Erythroblast (primary cell): Measurements from ENCODE around the gene DAB2IP.

Source experiments
- DNase-seq, 2 experiments: peaks; one replicate each; lab custom pipeline; 2025; lab: John Stamatoyannopoulos, UW
- GATA1 ChIP-seq: IDR thresholded peaks from 2 replicates; pipeline ENCODE4 v1.6.1; 2011; ENCODE audit warnings: low read depth, mild to moderate bottlenecking, control low read depth, low read length, moderate library complexity
- POLR2A ChIP-seq: IDR thresholded peaks from 2 replicates; pipeline ENCODE4 v1.6.1; 2011; ENCODE audit warnings: mild to moderate bottlenecking, low read length

Gene DAB2IP

GRCh38 chr9:121797081-121797480 lies 145.6 kb downstream of the DAB2IP start:
- DNase-seq = no peak
- TF ChIP-seq GATA1 (no peak), POLR2A (no peak)

- DNase-seq = no peak
- TF ChIP-seq POLR2A (no peak), GATA1 (no peak)
Observed at GRCh38 chr9:121798941-121799340, 147.5 kb downstream of the DAB2IP start.

GRCh38 chr9:121800376-121800775 lies 148.9 kb downstream of the DAB2IP start:
- no peak for DNase-seq
- no peak for TF ChIP-seq GATA1
- no peak for TF ChIP-seq POLR2A

GRCh38 chr9:121801579-121801978 lies 150.1 kb downstream of the DAB2IP start:
- TF ChIP-seq POLR2A (no peak), GATA1 (no peak)
- no peak for DNase-seq

- DNase-seq = no peak
- TF ChIP-seq POLR2A = no peak
- no peak for TF ChIP-seq GATA1
Observed at GRCh38 chr9:121802753-121803152, 151.3 kb downstream of the DAB2IP start.

GRCh38 chr9:121807069-121807822 lies 155.8 kb downstream of the DAB2IP start:
- no peak for TF ChIP-seq POLR2A
- no peak for TF ChIP-seq GATA1
- DNase-seq = no peak

- TF ChIP-seq POLR2A (no peak), GATA1 (no peak)
- DNase-seq = no peak
Observed at GRCh38 chr9:121807823-121808278, 156.4 kb downstream of the DAB2IP start.

GRCh38 chr9:121808781-121809180 lies 157.3 kb downstream of the DAB2IP start:
- TF ChIP-seq GATA1 = no peak
- TF ChIP-seq POLR2A = no peak
- DNase-seq = no peak

- no peak for TF ChIP-seq GATA1
- TF ChIP-seq POLR2A = no peak
- DNase-seq = no peak
Observed at GRCh38 chr9:121809356-121810050, 158.1 kb downstream of the DAB2IP start.

GRCh38 chr9:121810489-121810888 lies 159.1 kb downstream of the DAB2IP start:
- no peak for DNase-seq
- TF ChIP-seq GATA1 (no peak), POLR2A (no peak)

- no peak for TF ChIP-seq GATA1
- no peak for TF ChIP-seq POLR2A
- no peak for DNase-seq
Observed at GRCh38 chr9:121811140-121811539, 159.7 kb downstream of the DAB2IP start.

- TF ChIP-seq POLR2A = no peak
- no peak for TF ChIP-seq GATA1
- DNase-seq = no peak
Observed at GRCh38 chr9:121811751-121812150, 160.3 kb downstream of the DAB2IP start.

- no peak for DNase-seq
- TF ChIP-seq POLR2A (no peak), GATA1 (no peak)
Observed at GRCh38 chr9:121812159-121812735, 160.8 kb downstream of the DAB2IP start.
